Heart left ventricle (tissue), 16 donors: ENCODE measurements around the gene ARHGAP24. TPM values are rescaled to one million over a fixed set of nuclear protein-coding genes. Genes with fewer than 3 reads are reported as not detected.
A peak's percentile ranks its signal among the peaks of the same experiment; 100 is the strongest.

ENCODE experiments used
- ATAC-seq, 4 donors: fragments of 200-7000 bp; cut with Tn5 transposase; one replicate each; pipeline ENCODE4 v1.9.1; 2020 to 2022; ENCODE audit warnings: moderate library complexity in 4 of 4, mild to moderate bottlenecking in 3 of 4, moderate number of reproducible peaks in 1 of 4
- DNase-seq, 5 donors: peaks; one replicate each; pipeline ENCODE4 v3.0.0-alpha.2; 2020
- H3K27ac ChIP-seq, 12 donors: fragments of 200-600 bp; sonication (generic) in 4 of 12; one replicate each; pipeline versions ENCODE4 v1.5.0 to v1.8.0; 2016 to 2022; ENCODE audit warnings: mild to moderate bottlenecking in 2 of 12
- H3K27me3 ChIP-seq, 9 donors: fragments of 200-600 bp; sonication (generic) in 2 of 9; one replicate each; pipeline versions ENCODE4 v1.5.1 to v1.8.0; 2016 to 2022; ENCODE audit warnings: mild to moderate bottlenecking in 3 of 9
- H3K36me3 ChIP-seq, 9 donors: fragments of 200-600 bp; sonication (generic) in 2 of 9; one replicate each; pipeline versions ENCODE4 v1.5.0 to v1.8.0; 2018 to 2022; ENCODE audit warnings: mild to moderate bottlenecking in 2 of 9
- H3K4me1 ChIP-seq, 12 donors: fragments of 200-600 bp; sonication (generic) in 4 of 12; one replicate each; pipeline versions ENCODE4 v1.5.0 to v1.8.0; 2016 to 2022; ENCODE audit warnings: mild to moderate bottlenecking in 3 of 12
- H3K4me3 ChIP-seq, 12 donors: fragments of 200-600 bp; sonication (generic) in 4 of 12; one replicate each; pipeline versions ENCODE4 v1.5.0 to v1.8.0; 2017 to 2022; ENCODE audit warnings: mild to moderate bottlenecking in 9 of 12, moderate library complexity in 4 of 12
- H3K9me3 ChIP-seq, 12 donors: fragments of 200-600 bp; sonication (generic) in 4 of 12; one replicate each; pipeline versions ENCODE4 v1.5.0 to v1.8.0; 2016 to 2022; ENCODE audit warnings: mild to moderate bottlenecking in 1 of 12
- POLR2A ChIP-seq, 2 donors: fragments of 450-650 bp; IDR thresholded peaks; one replicate each; pipeline ENCODE4 v1.6.1; 2017; ENCODE audit warnings: antibody characterized with exemption in 2 of 2, mild to moderate bottlenecking in 2 of 2, moderate library complexity in 2 of 2
- WGBS, 4 donors: extraction: QIAGEN DNeasy Blood & Tissue Kit in 2 of 4; methylation state at CpG; one replicate each; pipeline versions ENCODE4 v1.1.5 to v1.1.7; 2013 to 2018; 5-methylcytosine and 5-hydroxymethylcytosine counted together
- intact Hi-C, 10 donors: fragments of 100-400 bp; cut with DNase I; formaldehyde crosslinking; loops; one replicate each; pipeline versions ENCODE4 v1.11.1 to v1.14.2; 2022
- polyA plus RNA-seq, 2 donors: library from polyadenylated mRNA; stranded (reverse); fragments of 200-250 nt; gene quantifications; one replicate each; pipeline ENCODE4 v1.2.3, GENCODE V29; 2013
- total RNA-seq, 9 donors: library from RNA; depleted of rRNA in 2 of 9; stranded (reverse); fragments of >200 nt in 2 of 9; fragmentation: NEBNext Ultra II Directional in 3 of 9; extraction: Animal tissue kit (Norgen Biotek cat#: 25700) in 3 of 9; gene quantifications; one replicate each; pipeline versions ENCODE4 v1.1.0 to v1.2.4, GENCODE V29; 2016 to 2023
- TF ChIP-seq, protein P1 (sequence below), 12 donors: fragments of 200-600 bp; sonication (generic) in 4 of 12; IDR thresholded peaks; one replicate each; pipeline versions ENCODE4 v1.5.0 to v1.8.0; 2018 to 2022; ENCODE audit warnings: antibody characterized with exemption in 12 of 12, mild to moderate bottlenecking in 5 of 12
- donor health status: ischemic (EF 13 %, LVEDD 7.1; RV severe dilation, severe dysfunction).
- donor health status: healthy with polysubstance abuse.
- donor health status: DM: no; HTN: yes; CAD: no.
- donor health status: DM: no; HTN: no; CAD: no.
- donor health status: ischemic (EF 25% LVEDD 6.9; RV normal size, moderate dysfunction).
- donor health status: ischemic (EF 25% LVEDD 5.7; RV mildly dilated, moderate dysfunction).
- donor health status: healthy.
- donor health status: DM: yes; HTN: yes; CAD: no.
- donor health status: ischemic (EF 35%, LVEDD 5.7; RV mildly dilated, moderate dysfunction).
- donor health status: nonischemic (EF 11% LVEDD 7.7; RV severe dilation, severe dysfunction).
- donor health status: DM: yes; HTN: yes; CAD: no.
- donor health status: PGD.
- donor health status: ischemic (EF 29% LVEDD 5.4; RV normal size, mild dysfunction).
- donor health status: nonischemic (EF 23%, LVEDD 6.1; RV moderate dilation, normal function).

Gene ARHGAP24
- total and polyA plus RNA-seq, 11 donors, result 4.5 to 36.9 (median 18.9) TPM

DNA sequence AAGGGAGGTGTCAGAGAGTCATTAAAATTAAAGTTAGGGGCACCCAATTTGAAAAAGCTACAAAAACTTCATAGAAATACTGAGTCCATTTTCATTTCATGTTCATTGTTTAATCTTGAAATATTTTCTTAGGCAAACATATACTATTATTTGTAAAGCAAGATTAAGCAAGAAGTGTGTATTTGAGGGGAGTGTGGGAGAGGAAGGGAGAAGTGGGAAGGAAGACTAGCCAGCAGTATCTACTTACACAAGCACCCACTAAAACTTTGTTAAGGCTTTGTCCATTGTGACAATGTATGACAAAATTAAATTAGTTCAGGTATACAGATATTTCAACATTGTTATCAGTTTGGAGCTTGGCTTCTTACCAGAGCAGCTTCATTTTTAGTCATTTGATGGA is 222.9 kb downstream of the ARHGAP24 start:
- Histone ChIP-seq H3K36me3 (no peaks in the 10 kb centered on the region), H3K4me1 (peaks cover 0 to 29% (median 0%) of the 10 kb centered on the region in 12 donors), H3K27me3 (no peaks in the 10 kb centered on the region), H3K27ac (peak overlapping the region in 1 of 12 donors; percentile 39), H3K9me3 (peaks cover 0 to 3% (median 0%) of the 10 kb centered on the region in 12 donors), H3K4me3 (no peak overlapping the region)
- ATAC-seq (no peak), DNase-seq (no peak)
- intact Hi-C loops, result no loop called here
- TF ChIP-seq, protein P1, sequence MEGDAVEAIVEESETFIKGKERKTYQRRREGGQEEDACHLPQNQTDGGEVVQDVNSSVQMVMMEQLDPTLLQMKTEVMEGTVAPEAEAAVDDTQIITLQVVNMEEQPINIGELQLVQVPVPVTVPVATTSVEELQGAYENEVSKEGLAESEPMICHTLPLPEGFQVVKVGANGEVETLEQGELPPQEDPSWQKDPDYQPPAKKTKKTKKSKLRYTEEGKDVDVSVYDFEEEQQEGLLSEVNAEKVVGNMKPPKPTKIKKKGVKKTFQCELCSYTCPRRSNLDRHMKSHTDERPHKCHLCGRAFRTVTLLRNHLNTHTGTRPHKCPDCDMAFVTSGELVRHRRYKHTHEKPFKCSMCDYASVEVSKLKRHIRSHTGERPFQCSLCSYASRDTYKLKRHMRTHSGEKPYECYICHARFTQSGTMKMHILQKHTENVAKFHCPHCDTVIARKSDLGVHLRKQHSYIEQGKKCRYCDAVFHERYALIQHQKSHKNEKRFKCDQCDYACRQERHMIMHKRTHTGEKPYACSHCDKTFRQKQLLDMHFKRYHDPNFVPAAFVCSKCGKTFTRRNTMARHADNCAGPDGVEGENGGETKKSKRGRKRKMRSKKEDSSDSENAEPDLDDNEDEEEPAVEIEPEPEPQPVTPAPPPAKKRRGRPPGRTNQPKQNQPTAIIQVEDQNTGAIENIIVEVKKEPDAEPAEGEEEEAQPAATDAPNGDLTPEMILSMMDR (IDR thresholded peaks at IDR 0.05), result no peak
- no peak for TF ChIP-seq POLR2A (IDR thresholded peaks at IDR 0.05)

DNA sequence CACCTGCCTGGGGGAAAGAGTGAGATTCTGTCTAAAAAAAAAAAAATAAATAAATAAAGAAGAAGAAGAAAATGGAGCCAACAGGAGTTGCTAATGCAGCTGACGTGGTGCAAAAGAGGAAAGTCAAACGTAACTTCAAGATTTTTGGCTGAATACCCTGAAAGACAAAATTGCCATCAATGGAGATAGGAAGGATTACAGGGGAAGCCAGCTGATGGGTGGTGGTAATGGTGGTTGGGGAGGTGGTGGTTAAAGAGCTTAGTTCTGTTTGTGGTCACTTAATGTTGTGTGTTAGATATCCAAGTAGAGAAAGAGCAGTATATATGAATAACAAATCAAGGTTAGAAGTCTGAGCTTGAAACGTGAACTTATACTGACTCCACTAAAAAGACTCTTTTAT is 225.4 kb downstream of the ARHGAP24 start:
- ATAC-seq (no peak), DNase-seq (no peak)
- no peaks in the 10 kb centered on the region for H3K36me3 ChIP-seq
- peaks cover 0 to 37% (median 0%) of the 10 kb centered on the region in 12 donors for H3K4me1 ChIP-seq
- no peak overlapping the region for H3K4me3 ChIP-seq
- TF ChIP-seq, protein P1 (IDR thresholded peaks at IDR 0.05), result no peak
- TF ChIP-seq POLR2A (IDR thresholded peaks at IDR 0.05), result no peak
- WGBS, 4 donors, result 87 to 89% (median 88%) methylated on average over 3 of the region's 3 CpGs
- no peaks in the 10 kb centered on the region for H3K27me3 ChIP-seq
- peaks cover 0 to 3% (median 0%) of the 10 kb centered on the region in 12 donors for H3K9me3 ChIP-seq
- intact Hi-C loops, result no loop called here
- H3K27ac ChIP-seq, result peak overlapping the region in 1 of 12 donors; percentile 90

DNA sequence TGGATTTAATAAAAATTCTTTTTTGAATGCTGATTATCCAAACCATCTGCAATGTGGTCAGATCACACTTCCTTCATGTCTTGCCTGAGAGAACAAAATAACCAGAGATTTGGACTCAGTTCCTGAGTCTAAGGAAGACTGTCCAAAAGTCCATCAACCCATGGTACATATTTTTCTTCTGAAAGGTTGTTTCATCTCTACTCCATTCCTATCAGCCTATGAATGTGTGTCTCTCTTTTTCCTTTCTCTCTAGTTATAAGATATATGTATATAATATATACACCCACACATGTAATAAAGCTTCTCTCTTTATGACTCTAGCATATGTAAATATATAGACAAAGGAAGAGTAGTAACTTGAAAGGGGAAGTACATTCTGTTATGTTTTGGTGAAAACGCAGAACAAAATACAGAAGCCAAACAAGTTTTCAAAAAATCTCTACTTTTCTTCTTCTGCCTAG is 226.9 kb downstream of the ARHGAP24 start:
- peak overlapping the region in 3 of 12 donors; percentile 16 to 90 (median 28) for H3K27ac ChIP-seq
- DNase-seq (no peak), ATAC-seq (peak in 2 of 4 donors; percentile 34 to 61)
- H3K4me3 ChIP-seq, result no peak overlapping the region
- TF ChIP-seq POLR2A (IDR thresholded peaks at IDR 0.05), result no peak
- TF ChIP-seq, protein P1 (IDR thresholded peaks at IDR 0.05), result no peak
- intact Hi-C loops, result no loop called here
- WGBS, 4 donors, result 67 to 85% (median 78%) methylated on average over 1 of the region's 1 CpG
- H3K9me3 ChIP-seq, result peaks cover 0 to 3% (median 0%) of the 10 kb centered on the region in 12 donors
- no peaks in the 10 kb centered on the region for H3K27me3 ChIP-seq
- H3K36me3 ChIP-seq, result no peaks in the 10 kb centered on the region
- peaks cover 0 to 34% (median 0%) of the 10 kb centered on the region in 12 donors for H3K4me1 ChIP-seq

DNA sequence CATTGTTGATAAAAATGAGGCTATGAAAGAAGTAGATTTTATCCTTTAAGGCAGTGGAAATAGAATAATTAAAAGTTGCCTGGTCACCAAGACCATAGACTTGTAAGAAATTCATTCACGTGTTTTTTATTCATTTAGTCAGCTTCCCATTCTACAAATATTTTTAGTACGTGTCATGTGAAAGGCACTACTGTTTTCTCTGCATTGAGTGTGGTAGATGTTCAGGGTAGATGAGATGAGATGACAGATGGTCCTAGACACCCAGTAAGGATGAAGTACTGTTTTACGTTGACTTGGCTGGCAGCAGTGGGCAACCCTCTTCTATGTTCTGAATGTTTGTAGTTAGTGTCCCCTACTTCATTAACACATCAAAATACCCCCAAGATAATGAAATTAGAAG is 228.1 kb downstream of the ARHGAP24 start:
- Histone ChIP-seq H3K36me3 (no peaks in the 10 kb centered on the region), H3K9me3 (no peaks in the 10 kb centered on the region), H3K4me1 (peaks cover 0 to 26% (median under 1%) of the 10 kb centered on the region in 12 donors), H3K4me3 (no peak overlapping the region), H3K27ac (peak overlapping the region in 6 of 12 donors; percentile 4 to 90 (median 21)), H3K27me3 (no peaks in the 10 kb centered on the region)
- DNase-seq (no peak), ATAC-seq (peak in 1 of 4 donors; percentile 33)
- TF ChIP-seq, protein P1 (IDR thresholded peaks at IDR 0.05), result no peak
- no peak for TF ChIP-seq POLR2A (IDR thresholded peaks at IDR 0.05)
- intact Hi-C loops, result no loop called here
- WGBS, 4 donors, result 77 to 86% (median 83%) methylated on average over 3 of the region's 3 CpGs
